ENCODE results near the gene GNG4.

GRCh38 chr1:235533476-235534168, 116.0 kb downstream of the GNG4 start:
- no peak for TF ChIP-seq CTCF (conservative IDR thresholded peaks at IDR 0.05; ENCODE audit: low read depth, low read length)
- no peak for TF ChIP-seq USF2 (IDR thresholded peaks at IDR 0.05; ENCODE audit: low read depth, low read length)
- TF ChIP-seq SMC3 (IDR thresholded peaks at IDR 0.05; ENCODE audit: low read depth, low read length): no peak
- no peak for TF ChIP-seq POLR2A (IDR thresholded peaks at IDR 0.05; ENCODE audit: low read depth, low read length)
